Retinal pigment epithelial cell (primary cell): ENCODE results near the gene UMAD1.
A peak's percentile ranks its signal among the peaks of the same experiment; 100 is the strongest.

ENCODE experiments used
- DNase-seq: peaks from one replicate; pipeline ENCODE4 v3.0.0-alpha.2; 2010; ENCODE audit warnings: low read depth
- H3K4me3 ChIP-seq: 2 replicates; pipeline ENCODE4 v1.5.1; 2011; ENCODE audit warnings: mild to moderate bottlenecking, low read length, control low read depth, moderate library complexity
- TF ChIP-seq, protein P1 (sequence below): conservative IDR thresholded peaks from 2 replicates; pipeline ENCODE4 v1.5.1; 2011; ENCODE audit warnings: low read depth, low read length, control low read depth, inconsistent platforms

The UMAD1 gene

DNA sequence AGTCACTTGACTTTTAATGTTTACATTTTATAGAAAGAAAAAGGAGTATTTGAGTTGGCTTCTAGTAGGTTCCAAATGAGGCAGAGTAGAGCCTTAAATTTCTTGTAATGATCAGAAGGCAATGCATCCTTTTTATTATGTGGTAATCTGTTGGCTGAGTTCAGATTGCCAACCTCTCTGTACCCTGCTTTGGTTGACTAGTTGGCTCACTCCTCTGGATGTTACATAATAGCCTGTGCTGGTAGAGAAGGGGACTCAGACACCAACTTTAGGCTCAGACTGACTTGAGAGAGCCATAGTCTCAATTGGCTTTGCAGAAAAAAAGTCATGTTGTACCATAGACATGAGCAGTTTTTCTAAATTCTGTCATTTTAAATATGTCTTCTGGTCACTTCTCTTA is 281.3 kb downstream of the UMAD1 start:
- TF ChIP-seq, protein P1, sequence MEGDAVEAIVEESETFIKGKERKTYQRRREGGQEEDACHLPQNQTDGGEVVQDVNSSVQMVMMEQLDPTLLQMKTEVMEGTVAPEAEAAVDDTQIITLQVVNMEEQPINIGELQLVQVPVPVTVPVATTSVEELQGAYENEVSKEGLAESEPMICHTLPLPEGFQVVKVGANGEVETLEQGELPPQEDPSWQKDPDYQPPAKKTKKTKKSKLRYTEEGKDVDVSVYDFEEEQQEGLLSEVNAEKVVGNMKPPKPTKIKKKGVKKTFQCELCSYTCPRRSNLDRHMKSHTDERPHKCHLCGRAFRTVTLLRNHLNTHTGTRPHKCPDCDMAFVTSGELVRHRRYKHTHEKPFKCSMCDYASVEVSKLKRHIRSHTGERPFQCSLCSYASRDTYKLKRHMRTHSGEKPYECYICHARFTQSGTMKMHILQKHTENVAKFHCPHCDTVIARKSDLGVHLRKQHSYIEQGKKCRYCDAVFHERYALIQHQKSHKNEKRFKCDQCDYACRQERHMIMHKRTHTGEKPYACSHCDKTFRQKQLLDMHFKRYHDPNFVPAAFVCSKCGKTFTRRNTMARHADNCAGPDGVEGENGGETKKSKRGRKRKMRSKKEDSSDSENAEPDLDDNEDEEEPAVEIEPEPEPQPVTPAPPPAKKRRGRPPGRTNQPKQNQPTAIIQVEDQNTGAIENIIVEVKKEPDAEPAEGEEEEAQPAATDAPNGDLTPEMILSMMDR, result no peak
- DNase-seq, result no peak
- H3K4me3 ChIP-seq, result no peak overlapping the region

DNA sequence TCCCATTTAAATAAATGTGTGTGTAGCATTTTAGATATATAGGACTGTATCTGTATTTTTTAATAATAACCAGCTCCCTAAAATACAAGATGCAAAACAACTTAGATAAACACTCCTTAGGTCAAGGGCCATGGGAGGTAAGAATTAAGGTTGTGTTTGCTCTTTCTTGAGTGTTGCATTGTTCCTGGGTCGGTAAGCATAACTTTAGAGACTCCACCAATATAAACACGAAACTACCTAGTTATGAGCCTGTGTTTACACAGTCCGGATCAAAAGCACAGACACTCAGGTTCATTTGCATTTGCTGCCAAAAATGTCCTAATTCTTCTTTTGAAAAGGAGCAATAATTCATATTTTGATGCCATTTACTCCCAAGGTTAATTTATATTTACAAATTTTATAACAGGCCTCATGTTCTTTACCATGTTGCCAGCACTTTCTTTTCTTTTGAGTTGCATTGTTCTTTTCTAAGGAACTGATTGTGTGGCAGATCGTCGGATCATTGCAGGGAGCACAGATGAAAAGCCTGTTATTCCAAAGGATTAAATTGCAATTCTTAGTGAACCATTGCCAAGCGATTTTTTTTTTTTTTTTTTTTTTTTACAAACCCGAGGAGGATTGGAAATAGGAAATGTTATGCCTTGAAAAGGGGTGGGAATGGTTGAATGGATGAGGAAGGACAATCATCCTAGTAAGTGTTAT is 282.3 kb downstream of the UMAD1 start:
- no peak overlapping the region for H3K4me3 ChIP-seq
- TF ChIP-seq, protein P1, result no peak
- peak; percentile 33 for DNase-seq

DNA sequence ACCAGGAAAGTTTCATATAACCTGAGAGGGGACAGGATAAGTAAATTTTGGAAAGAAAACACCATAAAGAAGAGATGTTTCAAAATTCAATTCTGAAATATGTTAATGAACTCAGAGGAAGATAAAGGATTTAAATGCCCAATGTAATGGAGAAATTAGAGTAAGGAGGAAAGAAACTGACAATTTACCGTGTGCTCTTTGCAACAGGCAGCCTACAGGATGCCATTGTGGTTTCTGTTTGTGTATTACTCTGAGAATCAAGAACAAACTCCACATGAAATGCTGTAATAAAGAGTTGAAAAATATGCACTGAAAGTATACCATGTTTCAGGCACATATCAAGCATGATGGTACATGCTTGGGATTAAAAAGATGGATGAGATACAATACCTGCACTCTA is 283.3 kb downstream of the UMAD1 start:
- TF ChIP-seq, protein P1, result no peak
- H3K4me3 ChIP-seq, result no peak overlapping the region
- DNase-seq, result no peak

DNA sequence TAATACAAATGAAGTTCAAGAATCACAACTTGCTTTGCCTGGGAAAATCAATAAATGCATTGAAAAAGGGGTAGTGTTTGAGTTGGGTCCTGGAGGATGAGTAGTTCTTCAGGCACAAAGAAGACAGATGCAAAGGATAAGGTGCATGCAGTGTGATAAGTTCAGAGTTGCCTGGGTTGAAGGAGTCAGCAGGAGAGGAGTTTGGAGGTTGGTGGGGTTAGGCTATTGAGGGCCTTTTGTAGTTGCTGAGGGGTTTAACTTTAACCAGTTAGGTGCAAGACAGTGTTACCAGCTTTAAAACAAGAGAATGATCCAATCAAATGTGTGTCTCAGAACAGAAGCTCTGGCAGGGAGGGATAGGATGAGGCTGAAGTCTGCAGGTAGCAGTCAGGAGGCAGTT is 283.8 kb downstream of the UMAD1 start:
- no peak overlapping the region for H3K4me3 ChIP-seq
- TF ChIP-seq, protein P1, result no peak

More for the DNA sequence above, 283.8 kb downstream of the UMAD1 start:
- no peak for DNase-seq
